GM13977 (cell line): Measurements from ENCODE around the gene GAGE12J.
"Not testable (repeated sequence)": the region's sequence is repeated elsewhere in the genome, so short reads cannot be mapped to it uniquely, and the experiment has no call there.

Experiments
- DNase-seq: peaks from one replicate; pipeline ENCODE4 v3.0.0; 2012; ENCODE audit warnings: low spot score
- in situ Hi-C: fragments of 300-500 bp; cut with MboI; formaldehyde crosslinking; loops from one replicate; pipeline ENCODE4 v1.12.0; 2022; ENCODE audit warnings: low sequenced_read_pairs, low pct_unique_long_range_greater_than_20kb, mixed read lengths, inconsistent platforms; ENCODE audit not compliant: unreplicated experiment
- TF ChIP-seq, protein P1 (sequence below): IDR thresholded peaks from 2 replicates; pipeline ENCODE4 v1.5.1; 2012; ENCODE audit warnings: mild to moderate bottlenecking, control low read depth; ENCODE audit not compliant: insufficient read depth; ENCODE audit errors: extremely low read depth, missing control alignments

The GAGE12J gene, protein sequence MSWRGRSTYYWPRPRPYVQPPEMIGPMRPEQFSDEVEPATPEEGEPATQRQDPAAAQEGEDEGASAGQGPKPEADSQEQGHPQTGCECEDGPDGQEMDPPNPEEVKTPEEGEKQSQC

DNA sequence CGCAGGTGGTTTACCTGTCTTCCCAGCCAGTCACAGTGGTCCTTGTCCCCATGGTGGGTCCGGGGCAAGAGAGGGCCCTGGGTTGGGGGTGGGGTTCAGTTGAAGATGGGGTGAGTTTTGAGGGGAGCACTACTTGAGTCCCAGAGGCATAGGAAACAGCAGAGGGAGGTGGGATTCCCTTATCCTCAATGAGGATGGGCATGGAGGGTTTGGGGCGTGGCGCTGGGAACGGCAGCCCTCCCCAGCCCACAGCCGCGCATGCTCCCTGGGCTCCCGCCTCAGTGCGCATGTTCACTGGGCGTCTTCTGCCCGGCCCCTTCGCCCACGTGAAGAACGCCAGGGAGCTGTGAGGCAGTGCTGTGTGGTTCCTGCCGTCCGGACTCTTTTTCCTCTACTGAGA lies at the start of gene GAGE12J:
Gene GAGE12J (plus strand): TSS at position 301 of the 400 bp plus-strand sequence. CDS start 1,157 bp downstream, outside the sequence.
- DNase-seq = not testable (repeated sequence)

DNA sequence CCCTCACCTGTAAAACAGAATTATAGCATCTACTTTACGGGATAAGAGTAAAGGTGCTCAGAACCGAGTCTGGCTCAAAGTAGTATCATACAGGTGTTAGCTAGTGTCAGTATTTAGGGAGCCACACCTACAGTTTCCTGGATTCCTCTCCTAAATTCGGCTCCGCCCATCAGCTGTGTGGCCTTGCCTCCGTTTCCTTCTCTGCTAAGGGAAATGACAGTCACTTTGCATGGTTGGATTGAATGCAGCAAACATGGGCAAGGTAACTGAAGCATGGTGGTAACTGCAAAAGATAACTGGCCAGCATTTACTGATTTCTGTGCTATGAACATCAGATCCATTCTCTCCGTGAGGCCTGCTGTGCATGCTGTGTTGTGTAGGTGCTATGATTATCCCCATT lies 49.4 kb upstream of the GAGE12J start:
- no peak for DNase-seq
- TF ChIP-seq, protein P1, sequence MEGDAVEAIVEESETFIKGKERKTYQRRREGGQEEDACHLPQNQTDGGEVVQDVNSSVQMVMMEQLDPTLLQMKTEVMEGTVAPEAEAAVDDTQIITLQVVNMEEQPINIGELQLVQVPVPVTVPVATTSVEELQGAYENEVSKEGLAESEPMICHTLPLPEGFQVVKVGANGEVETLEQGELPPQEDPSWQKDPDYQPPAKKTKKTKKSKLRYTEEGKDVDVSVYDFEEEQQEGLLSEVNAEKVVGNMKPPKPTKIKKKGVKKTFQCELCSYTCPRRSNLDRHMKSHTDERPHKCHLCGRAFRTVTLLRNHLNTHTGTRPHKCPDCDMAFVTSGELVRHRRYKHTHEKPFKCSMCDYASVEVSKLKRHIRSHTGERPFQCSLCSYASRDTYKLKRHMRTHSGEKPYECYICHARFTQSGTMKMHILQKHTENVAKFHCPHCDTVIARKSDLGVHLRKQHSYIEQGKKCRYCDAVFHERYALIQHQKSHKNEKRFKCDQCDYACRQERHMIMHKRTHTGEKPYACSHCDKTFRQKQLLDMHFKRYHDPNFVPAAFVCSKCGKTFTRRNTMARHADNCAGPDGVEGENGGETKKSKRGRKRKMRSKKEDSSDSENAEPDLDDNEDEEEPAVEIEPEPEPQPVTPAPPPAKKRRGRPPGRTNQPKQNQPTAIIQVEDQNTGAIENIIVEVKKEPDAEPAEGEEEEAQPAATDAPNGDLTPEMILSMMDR = no peak
- in situ Hi-C loops = no loop called here

More for the DNA sequence above, at the start of gene GAGE12J:
- in situ Hi-C loops = not testable (repeated sequence)

DNA sequence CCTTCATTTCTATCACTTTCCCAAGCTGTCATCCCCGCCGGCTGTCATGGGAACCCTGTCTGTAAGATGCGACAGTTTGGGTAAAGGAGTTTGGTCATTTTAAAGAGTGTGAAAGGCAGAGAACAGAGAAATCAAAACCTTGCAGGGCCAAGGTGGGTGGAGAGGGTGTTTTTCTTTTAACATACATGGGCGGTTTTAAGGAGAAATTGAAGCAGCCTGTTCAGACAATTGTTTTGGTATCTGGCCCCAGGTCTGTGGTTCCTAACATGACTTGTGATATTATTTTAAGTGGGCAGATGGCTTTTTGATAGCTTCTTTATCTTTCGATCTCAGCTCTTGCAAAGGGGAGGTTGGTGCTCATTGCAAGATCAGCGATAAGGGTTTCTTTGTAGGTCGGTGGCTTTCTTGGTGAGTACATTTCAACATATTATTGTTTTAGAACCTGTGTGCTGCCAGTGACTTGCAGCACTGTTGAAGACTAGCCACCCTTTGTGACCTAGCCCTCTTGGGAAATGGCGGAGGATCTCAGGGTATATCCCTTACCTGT lies 48.6 kb upstream of the GAGE12J start:
- no peak for DNase-seq
- TF ChIP-seq, protein P1 = no peak
- in situ Hi-C loops = no loop called here

DNA sequence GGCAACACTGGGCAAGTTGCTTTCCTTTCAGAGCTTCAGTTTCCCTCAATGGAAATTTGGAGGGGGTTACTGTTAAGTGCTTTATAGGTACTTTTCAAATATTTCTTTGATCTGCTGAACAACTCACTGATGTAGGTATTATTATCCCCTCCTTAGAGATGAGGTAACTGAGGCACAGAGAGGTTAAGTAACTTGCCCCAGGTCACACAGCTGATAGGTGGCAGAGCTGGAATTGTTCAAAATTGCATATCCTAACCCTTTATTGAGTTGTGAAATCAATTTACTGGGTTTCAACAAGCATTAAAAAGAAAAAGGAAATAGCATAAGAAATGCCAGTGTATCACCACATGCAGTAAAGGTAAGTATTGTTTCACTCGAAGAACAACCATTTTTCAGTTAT lies 45.6 kb upstream of the GAGE12J start:
- TF ChIP-seq, protein P1 = no peak
- DNase-seq = no peak
- in situ Hi-C loops = no loop called here

DNA sequence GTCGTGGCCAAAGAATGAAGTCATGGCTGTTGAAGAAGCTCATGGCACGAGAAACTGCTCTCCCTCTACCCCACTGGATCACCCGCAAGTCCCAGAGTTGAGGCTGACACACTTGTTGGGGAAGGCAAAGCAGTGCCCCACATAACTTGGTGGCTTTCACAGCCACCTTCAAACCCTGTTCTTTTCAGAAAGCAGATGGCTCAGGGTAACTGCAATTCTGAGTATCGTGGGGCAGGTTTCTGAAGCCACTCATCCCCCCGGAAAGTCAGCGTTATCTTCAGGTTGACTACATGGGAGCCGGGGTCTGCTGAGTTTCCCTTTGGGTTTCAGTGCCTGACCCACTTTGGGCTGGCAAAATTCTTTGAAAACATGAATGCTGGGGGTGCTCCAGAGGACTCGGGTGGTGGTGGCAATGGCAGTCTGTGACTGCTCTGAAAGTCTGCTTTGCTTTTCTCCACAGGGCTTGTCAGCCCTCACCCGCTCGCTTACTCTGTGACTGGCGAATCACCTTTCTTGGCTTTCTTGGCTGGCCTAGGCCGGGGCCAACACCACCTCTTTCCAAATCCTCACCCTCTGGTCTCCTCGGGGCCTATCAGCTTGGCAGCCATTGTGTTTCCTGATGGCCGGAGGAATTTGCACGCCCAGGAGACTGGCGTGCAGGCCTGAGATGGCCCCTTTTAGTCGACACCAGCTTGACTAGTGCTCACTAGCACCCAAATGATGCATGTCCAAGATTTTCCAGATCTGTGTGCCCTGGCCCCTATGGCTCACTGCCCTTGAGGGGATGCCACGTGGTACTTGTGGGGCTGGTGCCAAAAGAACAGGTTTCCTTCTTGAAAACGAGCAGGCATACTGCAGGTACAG lies 44.9 kb upstream of the GAGE12J start:
- TF ChIP-seq, protein P1 = no peak
- DNase-seq = no peak
- in situ Hi-C loops = no loop called here

DNA sequence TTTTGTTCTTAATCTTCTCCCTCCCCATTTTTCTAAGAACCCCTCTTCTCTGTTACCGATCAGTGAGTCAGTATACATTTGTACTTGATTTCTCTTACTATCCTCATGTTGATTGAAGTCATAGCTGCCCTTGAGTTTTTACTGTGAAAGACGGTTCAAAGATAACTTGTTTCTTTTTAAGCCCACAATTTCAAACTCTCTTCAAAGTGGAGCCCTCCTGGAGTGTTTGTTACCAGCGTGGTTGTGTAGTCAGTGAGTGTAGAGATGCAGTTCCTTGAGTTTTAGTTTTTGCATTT lies 44.4 kb upstream of the GAGE12J start:
- TF ChIP-seq, protein P1 = no peak
- in situ Hi-C loops = no loop called here
- no peak for DNase-seq

DNA sequence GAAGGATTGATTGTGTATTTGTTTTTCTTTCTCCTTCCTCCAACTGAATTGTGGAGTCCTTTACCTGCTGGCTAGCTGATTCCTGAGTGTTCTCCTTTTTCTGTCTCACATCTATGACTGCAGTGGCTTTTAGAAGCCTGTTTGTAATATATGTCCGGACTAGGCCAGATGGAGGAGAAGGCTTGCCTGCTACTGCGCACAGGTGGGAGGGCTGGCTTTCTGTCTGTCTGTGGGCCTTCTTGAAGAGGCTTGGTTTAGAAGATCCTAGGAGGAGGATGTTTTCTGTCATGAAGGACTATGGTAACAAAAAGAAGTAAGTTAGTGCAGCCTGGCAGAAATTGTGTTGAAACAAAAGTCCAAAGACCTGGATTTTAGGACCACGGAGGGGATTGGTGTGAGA lies 43.8 kb upstream of the GAGE12J start:
- DNase-seq = no peak
- TF ChIP-seq, protein P1 = no peak
- in situ Hi-C loops = no loop called here
